Neural progenitor cell (in vitro differentiated cells): ENCODE results near the gene NCK2.

Source experiments
- CTCF ChIP-seq: fragments of 200-600 bp; sonication (generic); IDR thresholded peaks from 2 replicates; pipeline ENCODE4 v1.5.1; 2017; ENCODE audit warnings: antibody characterized with exemption, mild to moderate bottlenecking
- EZH2 ChIP-seq: fragments of 200-600 bp; sonication (generic); IDR thresholded peaks from 2 replicates; pipeline ENCODE4 v1.6.1; 2017; ENCODE audit warnings: antibody characterized with exemption, mild to moderate bottlenecking, moderate library complexity

- TF ChIP-seq EZH2: no peak
- TF ChIP-seq CTCF: no peak
Measured at GRCh38 chr2:105915005-105915558, 170.4 kb downstream of the NCK2 start.
